CD4-positive, alpha-beta T cell treated with Interleukin-1 beta for 1 hour (primary cell): Measurements from ENCODE around the gene PRMT1.
A peak's percentile ranks its signal among the peaks of the same experiment; 100 is the strongest.
"Not testable (repeated sequence)": the region's sequence is repeated elsewhere in the genome, so short reads cannot be mapped to it uniquely, and the experiment has no call there.

Experiments used
- DNase-seq, 2 donors: peaks; one replicate each; pipeline ENCODE4 v3.0.0-alpha.2; 2020 to 2022

The PRMT1 gene

GRCh38 chr19:49677231-49677900 lies at the start of gene PRMT1:
PRMT1 (plus strand) TSS chr19:49677271; CDS start chr19:49677281, 10 bp downstream.
- DNase-seq: peak; percentile 52 to 62

- DNase-seq: no peak
These were observed 47.4 kb upstream of the PRMT1 start for GRCh38 chr19:49629659-49630058.

GRCh38 chr19:49631014-49631588 lies 46.0 kb upstream of the PRMT1 start:
- DNase-seq: no peak

- DNase-seq: no peak
These were observed 45.4 kb upstream of the PRMT1 start for GRCh38 chr19:49631610-49632192.

DNA sequence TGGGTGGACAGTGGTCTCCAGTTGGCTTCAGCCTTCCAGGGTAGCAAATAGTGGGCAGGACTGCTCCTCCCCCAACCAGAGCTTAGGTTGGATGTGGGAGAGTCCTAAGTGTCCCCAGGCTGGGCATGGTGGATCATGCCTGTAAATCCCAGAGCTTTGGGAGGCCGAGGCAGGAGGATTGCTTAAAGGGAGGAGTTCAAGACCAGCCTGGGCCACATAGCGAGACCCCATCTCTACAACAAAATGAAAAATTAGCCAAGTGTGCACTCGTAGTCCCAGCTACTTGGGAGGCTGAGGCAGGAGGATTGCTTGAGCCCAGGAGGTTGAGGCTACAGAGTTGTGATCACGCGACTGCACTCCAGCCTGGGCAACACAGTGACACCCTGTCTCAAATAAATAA lies 44.5 kb upstream of the PRMT1 start:
- DNase-seq: no peak

GRCh38 chr19:49633273-49633672 lies 43.8 kb upstream of the PRMT1 start:
- DNase-seq: not testable (repeated sequence)

GRCh38 chr19:49635530-49636232 lies 41.4 kb upstream of the PRMT1 start:
- DNase-seq: no peak

GRCh38 chr19:49636233-49636932 lies 40.7 kb upstream of the PRMT1 start:
- no peak for DNase-seq

- no peak for DNase-seq
These were observed 39.0 kb upstream of the PRMT1 start for GRCh38 chr19:49637821-49638738.

DNA sequence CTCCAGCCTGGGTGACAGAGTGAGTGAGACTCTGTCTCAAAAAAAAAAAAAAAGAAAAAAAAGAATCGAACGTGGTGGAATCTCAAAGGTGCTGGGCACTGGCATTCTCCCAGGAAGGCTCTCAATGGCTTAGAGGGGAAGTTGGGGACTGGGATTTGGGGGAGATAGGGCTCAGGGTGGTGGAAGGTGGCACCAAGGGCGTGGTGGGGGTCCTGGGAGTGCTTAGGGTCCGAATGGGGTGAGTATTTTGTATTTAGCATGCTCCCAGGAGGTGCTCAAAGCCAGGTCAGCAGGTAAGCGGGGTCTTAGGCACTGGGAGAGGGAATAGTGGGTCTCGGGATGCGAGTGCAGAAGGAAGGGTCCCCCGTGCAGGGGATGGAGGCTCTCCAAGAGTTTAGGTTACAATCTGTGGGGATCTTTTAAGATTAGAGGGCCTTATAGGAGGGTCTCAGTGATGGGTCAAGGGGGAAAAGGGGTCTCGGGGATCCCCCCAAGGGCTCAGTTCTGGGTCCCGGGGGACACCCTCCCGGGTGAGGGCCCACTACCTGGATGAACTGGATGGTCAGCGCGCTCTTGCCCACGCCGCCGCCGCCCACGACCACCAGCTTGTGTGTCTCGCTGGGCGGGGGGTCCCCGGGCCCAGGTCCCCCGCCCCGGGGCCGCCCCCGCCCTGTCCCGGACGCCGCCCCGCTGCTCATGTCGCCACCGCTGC lies 37.5 kb upstream of the PRMT1 start:
- DNase-seq: no peak

GRCh38 chr19:49640113-49640898 lies 36.8 kb upstream of the PRMT1 start, which contains the start of gene RRAS:
RRAS (minus strand) TSS chr19:49640143; CDS start chr19:49640098, 45 bp downstream.
- peak; percentile 100 for DNase-seq

GRCh38 chr19:49641688-49642491 lies 35.2 kb upstream of the PRMT1 start, which contains the start of gene SCAF1:
SCAF1 (plus strand) TSS chr19:49642209; CDS start chr19:49645027, 2,818 bp downstream.
- peak; percentile 99 to 100 for DNase-seq

GRCh38 chr19:49642492-49643035 lies 34.5 kb upstream of the PRMT1 start:
- no peak for DNase-seq

DNA sequence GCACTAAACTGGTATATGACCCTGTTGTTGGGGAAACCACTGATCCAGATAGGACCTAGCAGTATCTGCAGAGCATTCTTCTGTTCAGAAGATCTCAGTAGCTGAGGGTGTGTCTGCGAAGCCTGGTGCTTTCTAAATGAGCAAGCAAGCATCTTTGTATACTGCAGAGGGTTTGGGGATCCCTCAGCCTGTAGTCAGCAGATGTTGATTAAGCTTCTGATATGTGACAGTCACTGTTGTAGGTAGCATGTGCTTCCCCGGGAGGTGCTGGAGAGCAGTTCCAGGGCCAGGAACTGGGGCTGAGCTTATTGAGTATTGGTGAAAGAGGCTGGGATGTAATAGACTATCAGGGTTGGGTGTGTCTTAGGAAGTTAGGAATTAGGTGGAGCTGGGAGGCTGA lies 33.6 kb upstream of the PRMT1 start:
- no peak for DNase-seq

GRCh38 chr19:49645592-49645991 lies 31.5 kb upstream of the PRMT1 start:
- DNase-seq: no peak

- no peak for DNase-seq
These were observed 31.1 kb upstream of the PRMT1 start for GRCh38 chr19:49645995-49646394.

GRCh38 chr19:49646586-49646985 lies 30.5 kb upstream of the PRMT1 start:
- DNase-seq: no peak

GRCh38 chr19:49651029-49651819 lies 25.8 kb upstream of the PRMT1 start:
- DNase-seq: no peak
